HAP-1 (cell line): ENCODE results near the gene ZNF550.
"Not testable (repeated sequence)": the region's sequence is repeated elsewhere in the genome, so short reads cannot be mapped to it uniquely, and the experiment has no call there.

ENCODE experiments used
- DNase-seq, 2 experiments: peaks; one replicate each; pipeline ENCODE4 v3.0.0-alpha.2; 2016 to 2020; ENCODE audit warnings: low spot score in 2 of 2
- H3K27me3 ChIP-seq: fragments of 250-450 bp; sonication (Bioruptor Pico); 2 replicates; pipeline ENCODE4 v1.5.1; 2020; ENCODE audit warnings: low read depth, mild to moderate bottlenecking, moderate library complexity
- H3K36me3 ChIP-seq: fragments of 250-450 bp; sonication (Bioruptor Pico); replicated peaks from 2 replicates; pipeline ENCODE4 v1.5.1; 2020; ENCODE audit warnings: mild to moderate bottlenecking
- H3K4me1 ChIP-seq: fragments of 250-450 bp; sonication (Bioruptor Pico); 2 replicates; pipeline ENCODE4 v1.5.1; 2020; ENCODE audit warnings: mild to moderate bottlenecking
- H3K4me3 ChIP-seq: fragments of 250-450 bp; sonication (Bioruptor Pico); 2 replicates; pipeline ENCODE4 v1.5.1; 2020; ENCODE audit warnings: mild to moderate bottlenecking, moderate library complexity
- H3K9me3 ChIP-seq: fragments of 250-450 bp; sonication (Bioruptor Pico); 2 replicates; pipeline ENCODE4 v1.5.1; 2020; ENCODE audit warnings: mild to moderate bottlenecking, moderate library complexity
- in situ Hi-C: fragments of 300-500 bp; cut with MboI; formaldehyde crosslinking; loops from 3 replicates; pipeline ENCODE4 v1.14.3; 2020; ENCODE audit warnings: low sequenced_read_pairs, inconsistent platforms, mixed read lengths

ZNF550 gene

DNA sequence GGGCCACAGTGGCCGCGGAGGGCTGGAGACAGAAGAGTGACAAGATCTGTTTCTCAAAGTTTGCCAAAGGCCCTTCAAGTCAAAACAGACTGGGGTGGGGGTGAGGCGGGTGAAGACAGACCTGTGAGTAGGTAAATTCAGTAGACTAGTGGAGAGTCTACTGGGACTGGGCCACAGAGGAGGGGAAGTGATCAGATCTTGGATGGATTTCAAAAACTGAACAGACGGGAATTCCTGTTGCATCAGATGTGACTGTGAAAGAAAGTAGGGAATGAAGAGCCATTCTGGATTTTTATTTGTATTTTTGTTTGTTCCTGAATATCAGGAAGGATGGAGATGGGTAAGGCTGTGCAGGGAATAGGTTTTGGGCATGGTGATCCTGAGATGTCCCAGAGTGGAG is 59.3 kb downstream of the ZNF550 start:
- in situ Hi-C loops, H3K27me3 ChIP-seq, H3K9me3 ChIP-seq, DNase-seq, H3K4me1 ChIP-seq, H3K36me3 ChIP-seq: not testable (repeated sequence)
- H3K4me3 ChIP-seq = peak overlapping the region; percentile 11

DNA sequence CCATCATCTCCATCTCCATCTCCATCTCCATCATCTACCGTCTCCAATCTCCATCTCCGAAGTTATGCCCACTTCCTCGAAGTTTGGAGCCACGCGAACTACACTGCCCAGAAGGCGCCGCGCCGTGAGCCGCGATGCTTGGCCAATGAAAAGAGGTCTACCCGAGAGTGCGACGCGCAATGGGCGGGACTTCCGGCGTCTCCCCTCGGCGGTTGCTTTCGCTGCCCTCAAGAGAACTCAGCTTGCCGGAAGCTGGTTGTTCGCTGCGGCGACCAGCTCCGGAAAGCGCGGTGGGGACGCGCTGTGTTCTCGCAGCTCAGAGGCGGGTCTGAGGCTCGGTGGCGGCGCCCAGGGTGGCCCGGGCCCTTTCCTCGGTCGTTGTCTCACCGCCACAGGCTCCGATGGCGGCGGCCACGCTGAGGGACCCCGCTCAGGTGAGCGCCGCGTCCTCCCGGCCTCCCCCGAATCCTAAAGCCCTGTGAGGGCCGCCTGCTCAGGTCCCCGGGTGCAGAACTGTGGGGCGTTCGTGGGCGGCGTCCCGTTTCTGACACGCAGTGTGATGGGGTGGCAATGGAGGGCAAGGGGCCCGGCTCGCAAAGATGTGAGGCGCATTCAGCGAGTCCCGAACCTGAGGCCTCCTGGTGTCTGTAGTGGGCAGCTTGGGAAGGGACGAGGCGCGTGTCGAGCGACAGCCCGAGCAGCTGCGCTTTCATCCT is 59.8 kb downstream of the ZNF550 start, which contains the start of gene ZNF773:
Gene ZNF773, plus strand, starts transcription at position 259 of the 716 bp plus-strand sequence. Its CDS starts 143 bp downstream, at position 402.
- H3K36me3 ChIP-seq, in situ Hi-C loops: not testable (repeated sequence)
- peak; percentile 89 to 96 for DNase-seq

DNA sequence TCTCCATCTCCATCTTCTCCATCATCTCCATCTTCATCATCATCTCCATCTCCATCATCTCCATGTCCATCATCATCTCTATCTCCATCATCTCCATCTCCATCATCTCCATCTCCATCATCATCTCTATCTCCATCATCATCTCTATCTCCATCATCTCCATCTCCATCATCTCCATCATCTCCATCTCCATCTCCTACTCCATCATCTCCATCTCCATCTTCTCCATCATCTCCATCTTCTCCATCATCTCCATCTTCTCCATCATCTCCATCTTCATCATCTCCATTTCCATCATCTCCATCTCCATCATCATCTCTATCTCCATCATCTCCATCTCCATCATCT is 60.4 kb downstream of the ZNF550 start:
- H3K9me3 ChIP-seq, H3K4me1 ChIP-seq, H3K27me3 ChIP-seq, DNase-seq, H3K36me3 ChIP-seq, in situ Hi-C loops: not testable (repeated sequence)
- H3K4me3 ChIP-seq = peak overlapping the region; percentile 82; the same call in 1 of the 2 replicates

More for the DNA sequence above, 59.8 kb downstream of the ZNF550 start, which contains the start of gene ZNF773:
- not testable (repeated sequence) for H3K9me3 ChIP-seq, H3K4me1 ChIP-seq, H3K27me3 ChIP-seq
- peak within 1 kb of the TSS; percentile 82 for H3K4me3 ChIP-seq

DNA sequence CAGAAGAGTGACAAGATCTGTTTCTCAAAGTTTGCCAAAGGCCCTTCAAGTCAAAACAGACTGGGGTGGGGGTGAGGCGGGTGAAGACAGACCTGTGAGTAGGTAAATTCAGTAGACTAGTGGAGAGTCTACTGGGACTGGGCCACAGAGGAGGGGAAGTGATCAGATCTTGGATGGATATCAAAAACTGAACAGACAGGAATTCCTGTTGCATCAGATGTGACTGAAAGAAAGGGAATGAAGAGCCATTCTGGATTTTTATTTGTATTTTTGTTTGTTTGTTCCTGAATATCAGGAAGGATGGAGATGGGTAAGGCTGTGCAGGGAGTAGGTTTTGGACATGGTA is 71.4 kb downstream of the ZNF550 start:
- in situ Hi-C loops, H3K27me3 ChIP-seq, H3K4me3 ChIP-seq, H3K9me3 ChIP-seq, H3K4me1 ChIP-seq, DNase-seq: not testable (repeated sequence)
- H3K36me3 ChIP-seq = peaks cover 14% of the 10 kb centered on the region

DNA sequence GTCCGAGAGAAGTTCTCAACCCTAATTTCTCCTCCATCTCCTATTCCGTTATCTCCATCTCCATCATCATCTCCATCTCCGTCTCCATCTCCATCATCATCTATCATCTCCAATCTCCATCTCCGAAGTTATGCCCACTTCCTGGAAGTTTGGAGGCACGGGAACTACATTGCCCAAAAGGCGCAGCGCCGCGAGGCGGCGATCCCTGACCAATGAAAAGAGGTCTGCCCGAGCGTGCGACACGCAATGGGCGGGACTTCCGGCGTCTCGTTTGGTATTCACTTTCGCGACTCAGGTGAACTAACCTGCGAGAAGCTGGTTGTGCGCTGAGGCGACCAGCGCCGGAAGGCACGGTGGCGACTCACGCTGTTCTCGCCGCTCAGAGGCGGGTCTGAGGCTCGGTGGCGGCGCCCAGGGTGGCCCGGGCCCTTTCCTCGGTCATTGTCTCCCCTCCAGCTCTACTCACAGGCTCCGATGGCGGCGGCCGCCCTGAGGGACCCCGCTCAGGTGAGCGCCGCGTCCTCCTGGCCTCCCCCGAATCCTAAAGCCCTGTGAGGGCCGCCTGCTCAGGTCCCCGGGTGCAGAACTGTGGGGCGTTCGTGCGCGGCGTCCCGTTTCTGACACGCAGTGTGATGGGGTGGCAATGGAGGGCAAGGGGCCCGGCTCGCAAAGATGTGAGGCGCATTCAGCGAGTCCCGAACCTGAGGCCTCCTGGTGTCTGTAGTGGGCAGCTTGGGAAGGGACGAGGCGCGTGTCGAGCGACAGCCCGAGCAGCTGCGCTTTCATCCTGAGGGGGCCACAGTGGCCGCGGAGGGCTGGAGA is 72.0 kb downstream of the ZNF550 start, which contains the start of gene ZNF419:
Gene ZNF419, plus strand, starts transcription at position 274 of the 822 bp plus-strand sequence. Its CDS starts 201 bp downstream, at position 475.
- H3K4me3 ChIP-seq = peak within 1 kb of the TSS; percentile 93
- H3K4me1 ChIP-seq, H3K9me3 ChIP-seq, H3K36me3 ChIP-seq, in situ Hi-C loops, H3K27me3 ChIP-seq: not testable (repeated sequence)
- DNase-seq = peak; percentile 80 to 93
